ENCODE results near the gene MAT1A.
A peak's percentile ranks its signal among the peaks of the same experiment; 100 is the strongest.

Gene MAT1A

DNA sequence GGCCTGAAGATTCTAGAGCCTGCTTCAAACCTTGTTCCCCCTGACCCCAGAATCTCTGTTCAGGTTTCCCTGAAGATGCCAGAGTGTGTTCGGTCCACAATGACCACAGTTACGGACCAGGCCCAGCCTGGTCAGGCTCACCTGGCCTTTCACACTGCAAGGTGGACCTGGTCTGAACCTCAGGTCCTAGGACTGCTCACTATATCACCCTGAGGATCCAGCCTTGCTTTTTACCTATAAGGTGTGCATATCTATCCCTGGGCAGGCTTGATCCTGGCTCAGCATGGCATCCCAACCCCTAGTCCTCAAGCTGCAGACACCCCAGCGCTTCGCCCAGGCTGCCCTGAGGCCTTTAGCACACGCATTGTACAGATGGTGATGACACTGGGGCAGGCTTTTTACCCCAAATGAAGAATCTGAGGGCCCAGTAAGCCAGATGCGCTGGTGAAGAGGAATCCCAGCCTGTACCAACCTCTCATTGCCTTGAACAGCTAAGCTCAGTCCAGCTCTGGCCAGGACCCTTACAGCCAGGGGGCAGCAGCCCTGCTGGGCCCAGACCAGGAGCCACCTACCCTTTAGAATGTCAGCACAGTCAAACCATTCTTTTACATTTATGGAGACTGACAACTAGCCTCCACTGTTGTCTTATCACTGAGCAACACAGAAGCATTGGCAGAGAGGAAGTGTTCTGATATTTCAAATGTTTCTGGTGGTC lies 28.0 kb downstream of the MAT1A start:
- H3K4me3 ChIP-seq (ENCODE audit: low read depth, low read length) = no peak overlapping the region
- H3K27ac ChIP-seq (ENCODE audit: extremely low read depth, low read depth, low read length) = no peak overlapping the region
- TF ChIP-seq, protein P1, sequence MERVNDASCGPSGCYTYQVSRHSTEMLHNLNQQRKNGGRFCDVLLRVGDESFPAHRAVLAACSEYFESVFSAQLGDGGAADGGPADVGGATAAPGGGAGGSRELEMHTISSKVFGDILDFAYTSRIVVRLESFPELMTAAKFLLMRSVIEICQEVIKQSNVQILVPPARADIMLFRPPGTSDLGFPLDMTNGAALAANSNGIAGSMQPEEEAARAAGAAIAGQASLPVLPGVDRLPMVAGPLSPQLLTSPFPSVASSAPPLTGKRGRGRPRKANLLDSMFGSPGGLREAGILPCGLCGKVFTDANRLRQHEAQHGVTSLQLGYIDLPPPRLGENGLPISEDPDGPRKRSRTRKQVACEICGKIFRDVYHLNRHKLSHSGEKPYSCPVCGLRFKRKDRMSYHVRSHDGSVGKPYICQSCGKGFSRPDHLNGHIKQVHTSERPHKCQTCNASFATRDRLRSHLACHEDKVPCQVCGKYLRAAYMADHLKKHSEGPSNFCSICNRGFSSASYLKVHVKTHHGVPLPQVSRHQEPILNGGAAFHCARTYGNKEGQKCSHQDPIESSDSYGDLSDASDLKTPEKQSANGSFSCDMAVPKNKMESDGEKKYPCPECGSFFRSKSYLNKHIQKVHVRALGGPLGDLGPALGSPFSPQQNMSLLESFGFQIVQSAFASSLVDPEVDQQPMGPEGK (tag by site-specific recombination; IDR thresholded peaks at IDR 0.05) = no peak
- TF ChIP-seq ZNF311 (tag by site-specific recombination; IDR thresholded peaks at IDR 0.05; ENCODE audit: borderline replicate concordance) = no peak
- TF ChIP-seq ZNF423 (tag by site-specific recombination; IDR thresholded peaks at IDR 0.05) = no peak
- no peak for TF ChIP-seq ZNF600 (tag by site-specific recombination; IDR thresholded peaks at IDR 0.05)
- TF ChIP-seq, protein P2, sequence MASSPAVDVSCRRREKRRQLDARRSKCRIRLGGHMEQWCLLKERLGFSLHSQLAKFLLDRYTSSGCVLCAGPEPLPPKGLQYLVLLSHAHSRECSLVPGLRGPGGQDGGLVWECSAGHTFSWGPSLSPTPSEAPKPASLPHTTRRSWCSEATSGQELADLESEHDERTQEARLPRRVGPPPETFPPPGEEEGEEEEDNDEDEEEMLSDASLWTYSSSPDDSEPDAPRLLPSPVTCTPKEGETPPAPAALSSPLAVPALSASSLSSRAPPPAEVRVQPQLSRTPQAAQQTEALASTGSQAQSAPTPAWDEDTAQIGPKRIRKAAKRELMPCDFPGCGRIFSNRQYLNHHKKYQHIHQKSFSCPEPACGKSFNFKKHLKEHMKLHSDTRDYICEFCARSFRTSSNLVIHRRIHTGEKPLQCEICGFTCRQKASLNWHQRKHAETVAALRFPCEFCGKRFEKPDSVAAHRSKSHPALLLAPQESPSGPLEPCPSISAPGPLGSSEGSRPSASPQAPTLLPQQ (tag by site-specific recombination; IDR thresholded peaks at IDR 0.05) = no peak
- no peak for TF ChIP-seq ZNF266 (tag by site-specific recombination; IDR thresholded peaks at IDR 0.05; ENCODE audit: low read depth)
- no peak for TF ChIP-seq ZNF138 (tag by site-specific recombination; IDR thresholded peaks at IDR 0.05; ENCODE audit: borderline replicate concordance)
- ChIA-PET CTCF (interaction anchor here (0.6 to 1.3 kb wide), 17 partner anchors 8 to 708 kb away, joined by 3 to 9 read pairs (median 4); no protein-coding TSS in a partner anchor), POLR2A (no interaction called here)
- no peaks in the 10 kb centered on the region for H3K9me3 ChIP-seq (ENCODE audit: control insufficient read depth, insufficient read depth, low read depth, low read length)
- H3K36me3 ChIP-seq (ENCODE audit: control insufficient read depth in 2 of 2, insufficient read depth in 1 of 2, low read length in 2 of 2) = no peaks in the 10 kb centered on the region
- H3K4me1 ChIP-seq (ENCODE audit: control insufficient read depth, insufficient read depth, low read length) = no peaks in the 10 kb centered on the region

DNA sequence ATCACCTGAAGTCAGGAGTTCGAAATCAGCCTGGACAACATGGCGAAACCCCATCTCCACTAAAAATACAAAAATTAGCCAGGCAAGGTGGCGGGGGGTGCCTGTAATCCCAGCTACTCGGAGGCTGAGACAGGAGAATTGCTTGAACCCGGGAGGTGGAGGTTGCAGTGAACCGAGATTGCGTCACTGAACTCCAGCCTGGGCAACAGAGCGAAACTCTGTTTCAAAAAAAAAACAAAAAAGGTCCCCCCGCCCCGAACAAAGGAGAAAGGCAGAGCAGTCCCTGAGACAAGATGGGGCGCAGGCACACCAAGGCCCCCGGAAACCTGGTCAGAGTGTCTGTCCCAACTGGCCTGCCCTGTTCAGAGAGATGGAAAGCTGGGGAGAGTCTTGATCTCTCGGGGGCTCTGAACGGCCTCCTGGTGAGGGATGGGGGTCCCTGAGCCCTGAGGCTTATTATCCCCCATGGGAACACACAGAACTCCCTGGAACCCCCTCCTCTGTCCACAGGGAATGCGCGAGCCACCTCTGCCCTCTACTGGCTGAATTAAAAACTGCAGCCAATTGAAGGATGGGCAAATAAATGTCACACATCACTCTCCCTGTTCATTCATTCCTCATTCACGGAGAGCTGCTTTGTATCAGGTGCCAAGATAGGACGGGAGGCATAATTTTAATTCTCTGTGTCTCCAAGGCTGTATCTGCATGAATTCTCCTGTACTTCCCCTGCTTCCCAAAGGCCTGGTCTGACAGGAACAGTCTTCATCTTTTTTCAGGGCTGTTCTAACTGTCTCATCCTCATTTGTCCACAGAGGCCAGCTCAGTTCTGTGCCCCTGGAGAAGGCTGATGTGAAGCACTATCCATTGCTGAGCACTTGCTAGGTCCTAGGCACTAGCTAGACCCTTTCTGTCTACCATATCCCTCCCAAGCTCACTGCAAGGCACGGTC lies 28.9 kb downstream of the MAT1A start:
- Histone ChIP-seq H3K4me3 (ENCODE audit: low read depth, low read length) (no peak overlapping the region), H3K27ac (ENCODE audit: extremely low read depth, low read depth, low read length) (no peak overlapping the region), H3K36me3 (ENCODE audit: control insufficient read depth in 2 of 2, insufficient read depth in 1 of 2, low read length in 2 of 2) (no peaks in the 10 kb centered on the region), H3K9me3 (ENCODE audit: control insufficient read depth, insufficient read depth, low read depth, low read length) (no peaks in the 10 kb centered on the region), H3K4me1 (ENCODE audit: control insufficient read depth, insufficient read depth, low read length) (no peaks in the 10 kb centered on the region)
- TF ChIP-seq, protein P3, sequence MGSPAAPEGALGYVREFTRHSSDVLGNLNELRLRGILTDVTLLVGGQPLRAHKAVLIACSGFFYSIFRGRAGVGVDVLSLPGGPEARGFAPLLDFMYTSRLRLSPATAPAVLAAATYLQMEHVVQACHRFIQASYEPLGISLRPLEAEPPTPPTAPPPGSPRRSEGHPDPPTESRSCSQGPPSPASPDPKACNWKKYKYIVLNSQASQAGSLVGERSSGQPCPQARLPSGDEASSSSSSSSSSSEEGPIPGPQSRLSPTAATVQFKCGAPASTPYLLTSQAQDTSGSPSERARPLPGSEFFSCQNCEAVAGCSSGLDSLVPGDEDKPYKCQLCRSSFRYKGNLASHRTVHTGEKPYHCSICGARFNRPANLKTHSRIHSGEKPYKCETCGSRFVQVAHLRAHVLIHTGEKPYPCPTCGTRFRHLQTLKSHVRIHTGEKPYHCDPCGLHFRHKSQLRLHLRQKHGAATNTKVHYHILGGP (tag by site-specific recombination; IDR thresholded peaks at IDR 0.05) = no peak
- TF ChIP-seq ZNF654 (tag by site-specific recombination; IDR thresholded peaks at IDR 0.05; ENCODE audit: low read depth) (peak; percentile 62), ZNF2 (tag by site-specific recombination; IDR thresholded peaks at IDR 0.05) (peak; percentile 51; the same call in 1 of the 2 replicates), ZFP69B (tag by site-specific recombination; IDR thresholded peaks at IDR 0.05) (no peak)
- TF ChIP-seq, protein P4, sequence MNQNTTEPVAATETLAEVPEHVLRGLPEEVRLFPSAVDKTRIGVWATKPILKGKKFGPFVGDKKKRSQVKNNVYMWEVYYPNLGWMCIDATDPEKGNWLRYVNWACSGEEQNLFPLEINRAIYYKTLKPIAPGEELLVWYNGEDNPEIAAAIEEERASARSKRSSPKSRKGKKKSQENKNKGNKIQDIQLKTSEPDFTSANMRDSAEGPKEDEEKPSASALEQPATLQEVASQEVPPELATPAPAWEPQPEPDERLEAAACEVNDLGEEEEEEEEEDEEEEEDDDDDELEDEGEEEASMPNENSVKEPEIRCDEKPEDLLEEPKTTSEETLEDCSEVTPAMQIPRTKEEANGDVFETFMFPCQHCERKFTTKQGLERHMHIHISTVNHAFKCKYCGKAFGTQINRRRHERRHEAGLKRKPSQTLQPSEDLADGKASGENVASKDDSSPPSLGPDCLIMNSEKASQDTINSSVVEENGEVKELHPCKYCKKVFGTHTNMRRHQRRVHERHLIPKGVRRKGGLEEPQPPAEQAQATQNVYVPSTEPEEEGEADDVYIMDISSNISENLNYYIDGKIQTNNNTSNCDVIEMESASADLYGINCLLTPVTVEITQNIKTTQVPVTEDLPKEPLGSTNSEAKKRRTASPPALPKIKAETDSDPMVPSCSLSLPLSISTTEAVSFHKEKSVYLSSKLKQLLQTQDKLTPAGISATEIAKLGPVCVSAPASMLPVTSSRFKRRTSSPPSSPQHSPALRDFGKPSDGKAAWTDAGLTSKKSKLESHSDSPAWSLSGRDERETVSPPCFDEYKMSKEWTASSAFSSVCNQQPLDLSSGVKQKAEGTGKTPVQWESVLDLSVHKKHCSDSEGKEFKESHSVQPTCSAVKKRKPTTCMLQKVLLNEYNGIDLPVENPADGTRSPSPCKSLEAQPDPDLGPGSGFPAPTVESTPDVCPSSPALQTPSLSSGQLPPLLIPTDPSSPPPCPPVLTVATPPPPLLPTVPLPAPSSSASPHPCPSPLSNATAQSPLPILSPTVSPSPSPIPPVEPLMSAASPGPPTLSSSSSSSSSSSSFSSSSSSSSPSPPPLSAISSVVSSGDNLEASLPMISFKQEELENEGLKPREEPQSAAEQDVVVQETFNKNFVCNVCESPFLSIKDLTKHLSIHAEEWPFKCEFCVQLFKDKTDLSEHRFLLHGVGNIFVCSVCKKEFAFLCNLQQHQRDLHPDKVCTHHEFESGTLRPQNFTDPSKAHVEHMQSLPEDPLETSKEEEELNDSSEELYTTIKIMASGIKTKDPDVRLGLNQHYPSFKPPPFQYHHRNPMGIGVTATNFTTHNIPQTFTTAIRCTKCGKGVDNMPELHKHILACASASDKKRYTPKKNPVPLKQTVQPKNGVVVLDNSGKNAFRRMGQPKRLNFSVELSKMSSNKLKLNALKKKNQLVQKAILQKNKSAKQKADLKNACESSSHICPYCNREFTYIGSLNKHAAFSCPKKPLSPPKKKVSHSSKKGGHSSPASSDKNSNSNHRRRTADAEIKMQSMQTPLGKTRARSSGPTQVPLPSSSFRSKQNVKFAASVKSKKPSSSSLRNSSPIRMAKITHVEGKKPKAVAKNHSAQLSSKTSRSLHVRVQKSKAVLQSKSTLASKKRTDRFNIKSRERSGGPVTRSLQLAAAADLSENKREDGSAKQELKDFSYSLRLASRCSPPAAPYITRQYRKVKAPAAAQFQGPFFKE (tag by site-specific recombination; IDR thresholded peaks at IDR 0.05; ENCODE audit: borderline replicate concordance) = no peak
- TF ChIP-seq, protein P5, sequence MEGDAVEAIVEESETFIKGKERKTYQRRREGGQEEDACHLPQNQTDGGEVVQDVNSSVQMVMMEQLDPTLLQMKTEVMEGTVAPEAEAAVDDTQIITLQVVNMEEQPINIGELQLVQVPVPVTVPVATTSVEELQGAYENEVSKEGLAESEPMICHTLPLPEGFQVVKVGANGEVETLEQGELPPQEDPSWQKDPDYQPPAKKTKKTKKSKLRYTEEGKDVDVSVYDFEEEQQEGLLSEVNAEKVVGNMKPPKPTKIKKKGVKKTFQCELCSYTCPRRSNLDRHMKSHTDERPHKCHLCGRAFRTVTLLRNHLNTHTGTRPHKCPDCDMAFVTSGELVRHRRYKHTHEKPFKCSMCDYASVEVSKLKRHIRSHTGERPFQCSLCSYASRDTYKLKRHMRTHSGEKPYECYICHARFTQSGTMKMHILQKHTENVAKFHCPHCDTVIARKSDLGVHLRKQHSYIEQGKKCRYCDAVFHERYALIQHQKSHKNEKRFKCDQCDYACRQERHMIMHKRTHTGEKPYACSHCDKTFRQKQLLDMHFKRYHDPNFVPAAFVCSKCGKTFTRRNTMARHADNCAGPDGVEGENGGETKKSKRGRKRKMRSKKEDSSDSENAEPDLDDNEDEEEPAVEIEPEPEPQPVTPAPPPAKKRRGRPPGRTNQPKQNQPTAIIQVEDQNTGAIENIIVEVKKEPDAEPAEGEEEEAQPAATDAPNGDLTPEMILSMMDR (tag by site-specific recombination; IDR thresholded peaks at IDR 0.05) = peak; percentile 41; the same call in 1 of the 2 replicates
- CTCF ChIA-PET = interaction anchor here (0.6 to 1.3 kb wide), 19 partner anchors 9 to 709 kb away, joined by 3 to 9 read pairs (median 3); no protein-coding TSS in a partner anchor
- POLR2A ChIA-PET = no interaction called here

All from HEK293 (cell line).